ENCODE results near the gene SLC30A1. TPM values are rescaled to one million over a fixed set of nuclear protein-coding genes. Genes with fewer than 3 reads are reported as not detected.

The SLC30A1 gene
- total RNA-seq, 1 donor from 2014 or later: 6.9 TPM

DNA sequence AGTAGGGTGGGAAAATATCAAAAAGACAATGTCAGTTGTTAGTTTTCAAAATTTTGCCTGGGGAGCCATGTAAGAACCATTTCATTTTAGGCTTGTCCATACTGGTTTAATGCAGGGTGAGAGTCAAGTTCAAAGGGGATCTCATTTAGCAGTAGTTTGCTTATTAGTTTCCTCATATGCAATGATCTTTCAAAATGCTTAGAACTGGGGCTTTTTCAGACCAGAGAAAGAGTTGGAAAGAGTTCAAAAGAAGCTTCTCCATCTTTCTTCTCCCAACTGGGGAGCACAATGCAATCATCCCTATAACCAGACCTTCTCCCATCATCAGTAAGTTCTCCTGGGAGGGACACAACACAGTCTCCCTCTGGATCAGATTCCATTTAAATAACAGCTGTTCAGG, 16.5 kb upstream of the SLC30A1 start:
- TF ChIP-seq CTCF (conservative IDR thresholded peaks at IDR 0.05; ENCODE audit: low read depth, low read length): no peak
- DNase-seq (ENCODE audit: low read depth): no peak
- no peak overlapping the region for H3K4me3 ChIP-seq (ENCODE audit: low read depth, low read length)

- peak; percentile 55 for DNase-seq (ENCODE audit: low read depth)
- TF ChIP-seq CTCF (conservative IDR thresholded peaks at IDR 0.05; ENCODE audit: low read depth, low read length): no peak
- H3K4me3 ChIP-seq (ENCODE audit: low read depth, low read length): no peak overlapping the region
Measured at GRCh38 chr1:211591980-211592493, 13.1 kb upstream of the SLC30A1 start.

GRCh38 chr1:211589782-211590721, 11.1 kb upstream of the SLC30A1 start:
- no peak overlapping the region for H3K4me3 ChIP-seq (ENCODE audit: low read depth, low read length)
- TF ChIP-seq CTCF (conservative IDR thresholded peaks at IDR 0.05; ENCODE audit: low read depth, low read length): no peak
- peak; percentile 72 for DNase-seq (ENCODE audit: low read depth)

DNA sequence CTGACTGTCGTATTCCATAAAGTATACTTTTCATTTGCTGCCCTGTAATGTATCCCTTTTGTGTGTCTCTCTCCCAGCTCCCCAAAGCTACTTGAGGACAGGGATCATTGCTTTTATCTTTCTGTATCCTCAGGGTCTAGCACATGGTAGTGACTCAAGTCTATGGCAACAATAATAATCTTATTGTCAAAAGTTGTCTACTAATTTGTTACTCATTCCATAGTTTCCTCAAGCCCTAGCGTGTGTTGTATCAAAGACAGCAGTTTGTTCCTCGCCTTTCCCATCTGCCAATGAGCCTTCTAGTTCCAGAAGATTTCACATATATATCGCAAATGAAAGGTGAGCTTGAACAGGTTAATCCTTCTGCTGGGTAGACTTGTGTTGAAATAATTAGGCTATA, 9.8 kb upstream of the SLC30A1 start:
- no peak overlapping the region for H3K4me3 ChIP-seq (ENCODE audit: low read depth, low read length)
- no peak for DNase-seq (ENCODE audit: low read depth)
- TF ChIP-seq CTCF (conservative IDR thresholded peaks at IDR 0.05; ENCODE audit: low read depth, low read length): no peak

- DNase-seq (ENCODE audit: low read depth): no peak
- no peak for TF ChIP-seq CTCF (conservative IDR thresholded peaks at IDR 0.05; ENCODE audit: low read depth, low read length)
- no peak overlapping the region for H3K4me3 ChIP-seq (ENCODE audit: low read depth, low read length)
Measured at GRCh38 chr1:211587123-211587522, 8.2 kb upstream of the SLC30A1 start.

DNA sequence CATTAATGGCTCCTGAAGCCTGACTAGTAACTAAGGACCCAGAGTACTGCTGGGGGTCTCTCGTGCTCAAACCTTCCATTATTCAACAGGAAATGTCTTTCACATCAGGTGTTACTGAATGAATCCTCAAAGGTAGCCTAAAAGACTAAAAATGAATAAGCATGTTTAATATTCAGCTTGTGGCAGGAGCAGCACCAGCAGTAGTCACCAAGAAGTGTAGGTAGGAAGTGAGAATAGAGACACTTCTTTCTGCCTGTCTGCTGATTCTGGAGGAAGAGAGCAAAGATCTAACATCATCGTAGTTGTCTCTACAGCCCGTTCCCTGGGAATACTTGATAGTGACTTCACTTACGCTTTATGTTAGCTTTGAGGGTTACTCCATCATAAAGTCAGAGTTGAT, 7.6 kb upstream of the SLC30A1 start:
- DNase-seq (ENCODE audit: low read depth): no peak
- H3K4me3 ChIP-seq (ENCODE audit: low read depth, low read length): no peak overlapping the region
- no peak for TF ChIP-seq CTCF (conservative IDR thresholded peaks at IDR 0.05; ENCODE audit: low read depth, low read length)
